Measurements from ENCODE around the gene TPSB2. TPM values are rescaled to one million over a fixed set of nuclear protein-coding genes. Genes with fewer than 3 reads are reported as not detected.
"Not testable (repeated sequence)": the region's sequence is repeated elsewhere in the genome, so short reads cannot be mapped to it uniquely, and the experiment has no call there.

TPSB2 gene
- polyA plus RNA-seq, 1 donor, result 0.18 TPM

GRCh38 chr16:1261131-1261892, 31.3 kb upstream of the TPSB2 start:
- DNase-seq, result no peak

- no peak for DNase-seq
Observed at GRCh38 chr16:1260101-1260680, 30.2 kb upstream of the TPSB2 start.

- no peak for DNase-seq
Observed at GRCh38 chr16:1259760-1260068, 29.7 kb upstream of the TPSB2 start.

GRCh38 chr16:1258906-1259759, 29.1 kb upstream of the TPSB2 start:
- no peak for DNase-seq

GRCh38 chr16:1258225-1258600, 28.2 kb upstream of the TPSB2 start:
- DNase-seq, result no peak

GRCh38 chr16:1257561-1258224, 27.7 kb upstream of the TPSB2 start:
- DNase-seq, result no peak

GRCh38 chr16:1256874-1257322, 26.9 kb upstream of the TPSB2 start:
- no peak for DNase-seq

GRCh38 chr16:1256296-1256873, 26.4 kb upstream of the TPSB2 start:
- DNase-seq, result not testable (repeated sequence)

- DNase-seq, result not testable (repeated sequence)
Observed at GRCh38 chr16:1255276-1256122, 25.5 kb upstream of the TPSB2 start, which contains the start of gene TPSD1. TPSD1 (plus strand) TSS chr16:1256069; CDS start chr16:1256281, 212 bp downstream.

- not testable (repeated sequence) for DNase-seq
Observed at GRCh38 chr16:1254821-1255220, 24.8 kb upstream of the TPSB2 start.

GRCh38 chr16:1253701-1254364, 23.8 kb upstream of the TPSB2 start:
- not testable (repeated sequence) for DNase-seq

- DNase-seq, result not testable (repeated sequence)
Observed at GRCh38 chr16:1249031-1249755, 19.2 kb upstream of the TPSB2 start.

GRCh38 chr16:1247903-1248537, 18.0 kb upstream of the TPSB2 start:
- DNase-seq, result not testable (repeated sequence)

- DNase-seq, result no peak
Observed at GRCh38 chr16:1245452-1246020, 15.6 kb upstream of the TPSB2 start.

GRCh38 chr16:1244881-1245280, 14.9 kb upstream of the TPSB2 start:
- DNase-seq, result no peak

- DNase-seq, result not testable (repeated sequence)
Observed at GRCh38 chr16:1243907-1244850, 14.2 kb upstream of the TPSB2 start.

- not testable (repeated sequence) for DNase-seq
Observed at GRCh38 chr16:1243363-1243762, 13.4 kb upstream of the TPSB2 start.

- DNase-seq, result not testable (repeated sequence)
Observed at GRCh38 chr16:1241081-1241480, 11.1 kb upstream of the TPSB2 start.
